ENCODE measurements around the gene HIF3A.

HIF3A gene

DNA sequence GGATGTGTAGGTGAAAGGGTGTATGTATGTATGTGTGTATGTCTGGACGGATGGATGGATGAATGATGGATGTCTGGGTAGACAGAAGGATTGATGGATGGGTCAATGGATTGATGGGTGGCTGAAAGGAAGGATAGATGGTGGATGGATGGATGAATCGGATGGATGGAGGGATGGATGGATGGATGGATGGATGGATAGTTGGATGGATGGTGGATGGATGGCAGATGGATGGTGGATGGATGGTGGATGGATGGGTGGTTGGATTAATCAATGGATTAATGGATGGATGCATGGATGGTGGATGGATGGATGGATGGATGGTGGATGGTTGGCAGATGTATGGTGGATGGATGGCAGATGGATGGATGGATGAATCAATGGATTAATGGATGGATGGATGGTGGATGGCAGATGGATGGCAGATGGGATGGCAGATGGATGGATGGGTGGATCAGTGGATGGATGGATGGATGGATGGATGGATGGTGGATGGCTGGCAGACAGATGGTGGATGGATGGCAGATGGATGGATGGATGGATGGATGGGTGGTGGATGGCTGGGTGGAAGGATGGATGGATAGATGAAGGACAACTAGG lies 33.6 kb downstream of the HIF3A start:
- no peak for DNase-seq (ENCODE audit: low read depth)

DNA sequence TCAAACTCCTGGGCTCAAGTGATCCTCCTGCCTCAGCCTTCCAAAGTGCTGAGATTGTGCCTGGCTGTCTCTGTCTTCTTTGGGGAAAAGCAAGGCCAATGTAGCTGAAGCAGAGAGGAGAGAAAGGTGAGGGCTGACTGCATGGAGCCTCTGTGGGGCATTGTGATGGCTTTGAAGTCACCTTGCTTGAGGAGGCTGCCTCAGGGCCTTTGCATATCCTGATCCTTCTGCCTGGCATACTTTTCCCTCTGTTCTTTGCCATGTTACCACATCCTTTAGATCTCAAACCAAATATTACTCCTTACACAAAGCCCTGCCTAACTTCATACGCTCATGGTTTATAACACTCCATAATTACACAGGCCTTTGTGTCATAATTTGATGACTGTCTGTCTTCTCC lies 40.6 kb downstream of the HIF3A start:
- no peak for DNase-seq (ENCODE audit: low read depth)

- no peak for DNase-seq (ENCODE audit: low read depth)
Measured at GRCh38 chr19:46339446-46339845, 42.6 kb downstream of the HIF3A start.

GRCh38 chr19:46340051-46340659 lies 43.3 kb downstream of the HIF3A start:
- no peak for DNase-seq (ENCODE audit: low read depth)

- no peak for DNase-seq (ENCODE audit: low read depth)
Measured at GRCh38 chr19:46341937-46342336, 45.1 kb downstream of the HIF3A start.

- no peak for DNase-seq (ENCODE audit: low read depth)
Measured at GRCh38 chr19:46344363-46344762, 47.5 kb downstream of the HIF3A start.

- DNase-seq (ENCODE audit: low read depth), result no peak
Measured at GRCh38 chr19:46345157-46345556, 48.3 kb downstream of the HIF3A start.

- DNase-seq (ENCODE audit: low read depth), result peak; percentile 65
Measured at GRCh38 chr19:46346821-46347571, 50.2 kb downstream of the HIF3A start, which contains the start of gene PPP5C. Gene PPP5C (plus strand): TSS chr19:46347087. CDS start chr19:46347097, 10 bp downstream.

GRCh38 chr19:46347572-46347883 lies 50.7 kb downstream of the HIF3A start:
- no peak for DNase-seq (ENCODE audit: low read depth)

- no peak for DNase-seq (ENCODE audit: low read depth)
Measured at GRCh38 chr19:46347985-46348384, 51.1 kb downstream of the HIF3A start.

GRCh38 chr19:46349311-46349993 lies 52.6 kb downstream of the HIF3A start:
- DNase-seq (ENCODE audit: low read depth), result no peak

- DNase-seq (ENCODE audit: low read depth), result no peak
Measured at GRCh38 chr19:46350029-46350757, 53.4 kb downstream of the HIF3A start.

DNA sequence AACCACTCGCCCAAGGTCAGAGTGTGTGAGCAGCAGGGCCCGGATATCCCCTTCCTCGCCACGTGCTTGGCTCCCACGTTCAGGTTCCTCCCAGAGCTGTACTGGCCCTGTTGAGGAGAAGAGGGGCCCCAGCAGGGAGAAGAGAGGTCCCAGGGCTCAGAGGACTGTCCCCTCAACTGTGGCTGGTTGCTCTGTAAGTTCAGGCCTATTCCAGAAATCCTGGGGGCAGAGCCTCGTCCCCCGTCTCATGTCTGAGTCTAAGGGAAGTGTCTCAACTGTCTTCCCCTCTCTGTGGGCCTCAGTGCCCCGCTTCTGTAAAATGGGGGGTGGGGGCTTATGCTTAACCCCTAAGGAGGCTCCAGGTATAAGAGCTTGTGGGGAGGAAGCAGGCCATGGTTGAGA lies 53.9 kb downstream of the HIF3A start:
- no peak for DNase-seq (ENCODE audit: low read depth)

GRCh38 chr19:46351241-46352041 lies 54.6 kb downstream of the HIF3A start:
- DNase-seq (ENCODE audit: low read depth), result no peak

- DNase-seq (ENCODE audit: low read depth), result no peak
Measured at GRCh38 chr19:46353730-46354528, 57.1 kb downstream of the HIF3A start.

GRCh38 chr19:46355234-46356148 lies 58.6 kb downstream of the HIF3A start:
- DNase-seq (ENCODE audit: low read depth), result no peak

DNA sequence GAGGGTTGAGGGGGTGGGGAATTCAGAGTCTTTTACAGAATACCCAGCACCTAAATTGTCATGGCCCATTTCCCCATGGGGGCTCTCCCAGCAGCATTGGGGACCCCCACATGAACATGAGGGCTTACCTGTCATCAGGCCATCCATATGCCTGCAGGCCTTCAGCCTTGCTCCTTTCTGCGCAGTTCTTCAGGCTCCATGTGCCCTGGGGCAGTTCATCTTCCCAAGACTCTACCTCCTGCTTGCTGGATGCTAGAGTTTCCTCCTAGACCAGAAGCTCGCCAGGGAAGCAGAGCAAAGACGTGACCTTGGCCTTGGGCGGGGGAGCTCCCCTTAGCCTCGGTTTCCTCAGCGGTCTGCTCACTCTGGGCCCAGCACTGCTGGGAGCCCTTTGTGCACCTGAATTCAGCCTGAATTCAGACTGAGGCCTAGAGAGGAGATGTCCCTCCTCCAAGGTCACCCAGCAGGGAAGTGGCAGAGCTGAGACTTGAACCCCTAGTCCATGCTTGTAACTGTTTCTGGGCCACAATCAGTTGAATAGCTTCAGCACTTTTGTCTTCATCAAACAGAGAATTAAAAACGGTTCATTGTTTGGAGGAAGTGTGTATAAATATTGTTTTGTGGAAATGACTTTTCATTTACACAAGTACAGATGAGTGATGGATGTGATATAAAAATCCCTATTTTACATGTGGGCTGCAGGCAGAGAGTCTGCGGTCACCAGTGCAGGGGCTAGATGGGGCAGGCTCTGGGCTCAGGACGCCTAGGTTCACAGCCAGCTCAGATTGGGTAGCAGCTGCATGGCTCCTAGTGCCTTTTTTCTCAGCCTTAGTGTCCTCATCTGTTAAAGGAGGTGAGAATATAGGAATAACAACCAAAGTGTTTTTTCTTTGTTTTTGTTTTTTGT lies 59.6 kb downstream of the HIF3A start:
- DNase-seq (ENCODE audit: low read depth), result no peak

DNA sequence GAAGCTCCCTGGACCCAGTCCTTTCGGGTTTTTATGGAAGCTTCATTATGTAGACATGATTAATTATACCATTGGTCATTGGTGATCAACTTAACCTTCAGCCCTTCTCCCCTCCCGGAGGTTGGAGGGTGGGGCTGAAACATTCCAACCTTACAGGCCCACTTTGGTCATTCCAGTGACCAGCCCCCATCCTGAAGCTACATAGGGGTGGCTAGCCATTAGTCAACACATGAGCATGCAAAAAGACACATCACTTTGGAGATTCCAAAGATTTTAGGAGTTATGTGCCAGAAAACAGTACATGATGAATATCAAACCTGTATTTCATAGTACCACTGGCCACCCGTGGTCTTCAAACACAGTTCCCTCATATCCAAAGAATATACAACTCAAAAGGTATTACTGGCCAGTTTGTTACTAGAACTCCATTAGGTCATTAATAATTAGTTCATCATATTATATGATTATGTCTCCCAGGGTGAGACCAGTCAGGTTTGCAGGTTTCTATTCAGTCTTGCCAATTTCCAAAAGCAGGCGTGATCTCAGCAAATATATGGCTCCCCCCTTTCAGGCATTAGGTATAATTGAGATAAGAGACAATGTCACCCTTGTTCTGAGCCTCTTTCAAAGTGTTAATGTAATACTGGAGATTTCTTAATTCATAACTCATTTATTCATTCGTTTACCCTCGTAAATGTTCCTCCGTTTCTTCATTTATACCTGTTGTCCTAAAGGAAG lies 61.2 kb downstream of the HIF3A start:
- DNase-seq (ENCODE audit: low read depth), result no peak
